ENCODE results near the gene CDH13. TPM values are rescaled to one million over a fixed set of nuclear protein-coding genes. Genes with fewer than 3 reads are reported as not detected.

CDH13 gene
- total and polyA plus RNA-seq, 5 donors = 20.7 to 123 (median 93.6) TPM

- intact Hi-C loops (cut with DNase I) = no loop called here
- Histone ChIP-seq H3K4me1 (ENCODE audit: control insufficient read depth, insufficient read depth, low read length) (no peaks in the 10 kb centered on the region), H3K27ac (ENCODE audit: low read length) (no peak overlapping the region), H3K9me3 (ENCODE audit: control insufficient read depth, low read length) (no peaks in the 10 kb centered on the region), H3K27me3 (ENCODE audit: control insufficient read depth, insufficient read depth) (no peaks in the 10 kb centered on the region), H3K4me3 (ENCODE audit: low read length) (no peak overlapping the region)
- WGBS = 68% methylated on average over 14 of the region's 14 CpGs
- no peak for DNase-seq
- no peak for ATAC-seq
These were observed 1220.8 kb downstream of the CDH13 start for GRCh38 chr16:83847371-83848225.

GRCh38 chr16:83849421-83849820 lies 1222.7 kb downstream of the CDH13 start:
- peak in 1 of 2 donors; percentile 53 for ATAC-seq

More at GRCh38 chr16:83849421-83849820, 1222.7 kb downstream of the CDH13 start:
- no peaks in the 10 kb centered on the region for H3K4me1 ChIP-seq (ENCODE audit: control insufficient read depth, insufficient read depth, low read length)
- intact Hi-C loops (cut with DNase I) = no loop called here
- no peak overlapping the region for H3K4me3 ChIP-seq (ENCODE audit: low read length)
- WGBS = 62% methylated on average over 6 of the region's 6 CpGs
- no peaks in the 10 kb centered on the region for H3K9me3 ChIP-seq (ENCODE audit: control insufficient read depth, low read length)
- peak in 2 of 3 donors; percentile 67 to 74 for DNase-seq
- no peaks in the 10 kb centered on the region for H3K27me3 ChIP-seq (ENCODE audit: control insufficient read depth, insufficient read depth)
- no peak overlapping the region for H3K27ac ChIP-seq (ENCODE audit: low read length)

Small RNA genes within 50 kb of the gene (microRNA-seq; reads per million reads assigned to microRNA genes)
- 0 reads per million in 2 donors for gene MIR3182
- 0 reads per million in 2 donors for gene MIR8058
